ENCODE results near the gene MEIS2. TPM values are rescaled to one million over a fixed set of nuclear protein-coding genes. Genes with fewer than 3 reads are reported as not detected.

MEIS2 gene
- total RNA-seq, 1 donor from 2014 or later, result 35.6 TPM

GRCh38 chr15:36943508-36944361 lies 156.6 kb downstream of the MEIS2 start:
- H3K27me3 Mint-ChIP-seq (ENCODE audit: low read depth, unreplicated experiment), result peaks cover 2% of the 10 kb centered on the region
- H3K4me1 ChIP-seq (ENCODE audit: insufficient read depth, low read length), result no peaks in the 10 kb centered on the region
- H3K9me3 ChIP-seq (ENCODE audit: insufficient read depth, low read depth, low read length), result no peaks in the 10 kb centered on the region
- no peak overlapping the region for H3K9ac ChIP-seq (ENCODE audit: low read length)
- no peaks in the 10 kb centered on the region for H3K79me2 ChIP-seq (ENCODE audit: insufficient read depth, low read length)
- H3K4me1 Mint-ChIP-seq (ENCODE audit: low read depth, unreplicated experiment), result peaks cover 1% of the 10 kb centered on the region
- H3K4me3 ChIP-seq (ENCODE audit: insufficient read depth, low read depth, low read length), result no peak overlapping the region
- DNase-seq (ENCODE audit: low read depth) (no peak), FAIRE-seq (peak; percentile 17)
- no peak overlapping the region for H3K27ac Mint-ChIP-seq (ENCODE audit: unreplicated experiment)
- no peak overlapping the region for H3K4me3 Mint-ChIP-seq (ENCODE audit: unreplicated experiment)
- H4K20me1 ChIP-seq (ENCODE audit: insufficient read depth, low read length), result peaks cover 28% of the 10 kb centered on the region
- H3K36me3 Mint-ChIP-seq (ENCODE audit: low read depth, unreplicated experiment), result peaks cover 10% of the 10 kb centered on the region
- H3K4me2 ChIP-seq (ENCODE audit: low read length), result no peak overlapping the region
- peaks cover 1% of the 10 kb centered on the region for H3K9me3 Mint-ChIP-seq (ENCODE audit: unreplicated experiment)
- no peak overlapping the region for H2AFZ ChIP-seq (ENCODE audit: low read depth, low read length)
- TF ChIP-seq CTCF (IDR thresholded peaks at IDR 0.05; ENCODE audit: insufficient read depth, low read depth, low read length), result no peak
- no peak for TF ChIP-seq EZH2 (IDR thresholded peaks at IDR 0.05; ENCODE audit: insufficient read depth, low read length)
- H3K27ac ChIP-seq (ENCODE audit: low read depth, low read length), result no peak overlapping the region
- H3K27me3 ChIP-seq (ENCODE audit: insufficient read depth, low read length), result no peaks in the 10 kb centered on the region
- H3K36me3 ChIP-seq (ENCODE audit: insufficient read depth, low read length), result peaks cover 20% of the 10 kb centered on the region

GRCh38 chr15:36942248-36942827 lies 158.0 kb downstream of the MEIS2 start:
- no peak overlapping the region for H3K4me2 ChIP-seq (ENCODE audit: low read length)
- no peaks in the 10 kb centered on the region for H3K9me3 ChIP-seq (ENCODE audit: insufficient read depth, low read depth, low read length)
- peaks cover 10% of the 10 kb centered on the region for H3K36me3 Mint-ChIP-seq (ENCODE audit: low read depth, unreplicated experiment)
- no peak for FAIRE-seq
- no peak overlapping the region for H2AFZ ChIP-seq (ENCODE audit: low read depth, low read length)
- no peak for TF ChIP-seq EZH2 (IDR thresholded peaks at IDR 0.05; ENCODE audit: insufficient read depth, low read length)
- TF ChIP-seq CTCF (IDR thresholded peaks at IDR 0.05; ENCODE audit: insufficient read depth, low read depth, low read length), result no peak
- peaks cover 1% of the 10 kb centered on the region for H3K9me3 Mint-ChIP-seq (ENCODE audit: unreplicated experiment)
- DNase-seq (ENCODE audit: low read depth), result no peak
- H3K79me2 ChIP-seq (ENCODE audit: insufficient read depth, low read length), result no peaks in the 10 kb centered on the region
- H3K4me1 Mint-ChIP-seq (ENCODE audit: low read depth, unreplicated experiment), result peaks cover 1% of the 10 kb centered on the region
- H3K4me3 ChIP-seq (ENCODE audit: insufficient read depth, low read depth, low read length), result no peak overlapping the region
- H3K36me3 ChIP-seq (ENCODE audit: insufficient read depth, low read length), result peaks cover 12% of the 10 kb centered on the region
- no peak overlapping the region for H3K9ac ChIP-seq (ENCODE audit: low read length)
- no peak overlapping the region for H3K4me3 Mint-ChIP-seq (ENCODE audit: unreplicated experiment)
- H3K27ac ChIP-seq (ENCODE audit: low read depth, low read length), result no peak overlapping the region
- no peak overlapping the region for H3K27ac Mint-ChIP-seq (ENCODE audit: unreplicated experiment)
- no peaks in the 10 kb centered on the region for H3K27me3 ChIP-seq (ENCODE audit: insufficient read depth, low read length)
- H3K27me3 Mint-ChIP-seq (ENCODE audit: low read depth, unreplicated experiment), result peaks cover 2% of the 10 kb centered on the region
- H3K4me1 ChIP-seq (ENCODE audit: insufficient read depth, low read length), result no peaks in the 10 kb centered on the region
- H4K20me1 ChIP-seq (ENCODE audit: insufficient read depth, low read length), result peaks cover 24% of the 10 kb centered on the region

Measured in astrocyte (in vitro differentiated cells and primary cell).